T-helper 2 cell (primary cell): ENCODE results near the gene ST6GAL1.
"Not testable (repeated sequence)": the region's sequence is repeated elsewhere in the genome, so short reads cannot be mapped to it uniquely, and the experiment has no call there.

Source experiments
- DNase-seq, 5 experiments: peaks; one replicate each; pipeline versions ENCODE4 v3.0.0 to v3.0.0-alpha.2; 2012 to 2022

ST6GAL1 gene

DNA sequence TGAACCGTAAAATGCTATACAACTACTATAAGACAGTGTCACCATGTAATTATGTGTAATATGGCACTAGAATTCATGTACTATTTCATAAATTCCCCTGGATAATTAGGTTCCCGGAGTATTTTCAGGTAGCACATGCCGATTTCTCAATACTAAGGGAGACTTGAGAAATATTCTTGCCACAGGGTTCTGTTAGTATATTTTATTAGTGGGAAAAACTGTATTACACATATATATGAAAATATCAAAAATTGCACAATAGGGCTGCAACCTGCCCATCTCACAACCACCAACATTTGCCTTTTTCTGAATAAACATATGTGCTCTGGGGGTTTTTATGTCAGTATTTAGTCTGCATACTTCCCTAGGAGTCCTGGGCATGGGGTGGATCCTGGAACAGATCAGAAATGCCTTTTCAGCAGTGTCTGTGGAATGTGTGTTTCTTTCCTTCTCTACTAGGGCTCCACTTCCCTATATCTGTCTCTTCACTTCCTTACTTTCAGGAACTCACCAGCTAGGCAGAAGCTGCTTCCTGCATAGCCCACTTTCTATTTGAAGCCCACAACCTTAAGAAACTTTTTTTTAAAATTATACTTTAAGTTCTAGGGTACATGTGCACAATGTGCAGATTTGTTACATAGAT is 121.5 kb downstream of the ST6GAL1 start:
- DNase-seq = no peak

DNA sequence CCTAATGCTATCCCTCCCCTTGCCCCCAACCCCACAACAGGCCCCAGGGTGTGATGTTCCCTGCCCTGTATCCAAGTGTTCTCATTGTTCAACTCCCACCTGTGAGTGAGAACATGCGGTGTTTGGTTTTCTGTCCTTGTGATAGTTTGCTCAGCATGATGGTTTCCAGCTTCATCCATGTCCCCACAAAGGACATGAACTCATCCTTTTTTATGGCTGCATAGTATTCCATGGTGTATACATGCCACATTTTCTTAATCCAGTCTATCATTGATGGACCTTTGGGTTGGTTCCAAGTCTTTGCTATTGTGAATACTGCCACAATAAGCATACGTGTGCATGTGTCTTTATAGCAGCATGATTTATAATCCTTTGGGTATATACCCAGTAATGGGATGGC is 122.1 kb downstream of the ST6GAL1 start:
- DNase-seq = not testable (repeated sequence)

DNA sequence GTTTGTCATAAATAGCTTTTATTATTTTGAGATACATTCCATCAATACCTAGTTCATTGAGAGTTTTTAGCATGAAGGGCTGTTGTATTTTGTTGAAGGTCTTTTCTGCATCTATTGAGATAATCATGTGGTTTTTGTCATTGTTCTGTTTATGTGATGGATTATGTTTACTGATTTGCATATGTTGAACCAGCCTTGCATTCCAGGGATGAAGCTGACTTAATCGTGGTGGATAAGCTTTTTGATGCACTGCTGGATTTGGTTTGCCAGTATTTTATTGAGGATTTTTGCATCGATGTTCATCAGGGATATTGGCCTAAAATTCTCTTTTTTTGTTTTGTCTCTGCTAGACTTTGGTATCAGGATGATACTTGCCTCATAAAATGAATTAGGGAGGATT is 124.1 kb downstream of the ST6GAL1 start:
- not testable (repeated sequence) for DNase-seq

DNA sequence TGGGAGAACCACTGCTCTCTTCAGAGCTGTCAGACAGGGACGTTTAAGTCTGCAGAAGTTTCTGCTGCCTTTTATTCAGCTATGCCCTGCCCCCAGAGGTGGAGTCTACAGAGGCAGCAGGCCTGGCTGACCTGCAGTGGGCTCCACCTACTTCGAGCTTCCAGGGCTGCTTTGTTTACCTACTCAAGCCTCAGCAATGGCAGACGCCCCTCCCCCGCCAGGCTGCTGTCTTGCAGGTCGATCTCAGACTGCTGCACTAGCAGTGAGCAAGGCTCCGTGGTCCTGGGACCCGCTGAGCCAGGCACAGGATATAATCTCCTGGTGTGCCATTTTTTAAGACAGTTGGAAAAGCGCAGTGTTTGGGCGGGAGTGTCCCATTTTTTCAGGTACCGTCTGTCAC is 127.5 kb downstream of the ST6GAL1 start:
- not testable (repeated sequence) for DNase-seq

GRCh38 chr3:187061748-187062147 is 131.4 kb downstream of the ST6GAL1 start:
- DNase-seq = no peak

DNA sequence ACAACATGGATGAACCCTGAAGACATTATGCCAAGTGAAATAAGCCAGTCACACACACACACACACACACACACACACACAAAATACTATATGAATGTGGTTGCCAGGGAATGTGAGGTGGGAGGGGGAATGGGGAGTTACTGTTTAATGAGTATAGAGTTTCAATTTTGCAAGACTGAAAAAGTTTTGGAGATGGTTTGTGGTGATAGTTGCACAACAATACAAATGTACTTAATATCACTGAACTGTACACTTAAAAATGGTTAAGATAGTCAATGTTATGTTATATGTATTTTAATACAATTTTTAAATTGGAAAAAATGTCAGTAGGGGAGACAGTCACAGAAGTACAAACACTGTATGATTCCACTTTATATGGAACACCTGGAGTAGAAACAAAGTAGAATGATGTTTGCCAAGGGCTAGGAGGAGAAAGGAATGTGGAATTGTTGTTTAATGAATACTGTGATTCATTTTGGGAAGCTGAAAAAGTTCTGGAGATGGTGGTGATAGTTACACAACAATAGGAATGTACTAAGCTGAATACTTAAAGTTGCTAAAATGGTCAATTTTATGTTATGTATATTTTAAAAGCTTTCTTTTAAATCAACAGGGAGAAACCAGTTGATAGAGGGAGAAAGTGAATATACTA is 132.3 kb downstream of the ST6GAL1 start:
- peak in 1 of 5 experiments; percentile 59 for DNase-seq

GRCh38 chr3:187063286-187064121 is 133.2 kb downstream of the ST6GAL1 start:
- peak in 1 of 5 experiments; percentile 30 for DNase-seq

DNA sequence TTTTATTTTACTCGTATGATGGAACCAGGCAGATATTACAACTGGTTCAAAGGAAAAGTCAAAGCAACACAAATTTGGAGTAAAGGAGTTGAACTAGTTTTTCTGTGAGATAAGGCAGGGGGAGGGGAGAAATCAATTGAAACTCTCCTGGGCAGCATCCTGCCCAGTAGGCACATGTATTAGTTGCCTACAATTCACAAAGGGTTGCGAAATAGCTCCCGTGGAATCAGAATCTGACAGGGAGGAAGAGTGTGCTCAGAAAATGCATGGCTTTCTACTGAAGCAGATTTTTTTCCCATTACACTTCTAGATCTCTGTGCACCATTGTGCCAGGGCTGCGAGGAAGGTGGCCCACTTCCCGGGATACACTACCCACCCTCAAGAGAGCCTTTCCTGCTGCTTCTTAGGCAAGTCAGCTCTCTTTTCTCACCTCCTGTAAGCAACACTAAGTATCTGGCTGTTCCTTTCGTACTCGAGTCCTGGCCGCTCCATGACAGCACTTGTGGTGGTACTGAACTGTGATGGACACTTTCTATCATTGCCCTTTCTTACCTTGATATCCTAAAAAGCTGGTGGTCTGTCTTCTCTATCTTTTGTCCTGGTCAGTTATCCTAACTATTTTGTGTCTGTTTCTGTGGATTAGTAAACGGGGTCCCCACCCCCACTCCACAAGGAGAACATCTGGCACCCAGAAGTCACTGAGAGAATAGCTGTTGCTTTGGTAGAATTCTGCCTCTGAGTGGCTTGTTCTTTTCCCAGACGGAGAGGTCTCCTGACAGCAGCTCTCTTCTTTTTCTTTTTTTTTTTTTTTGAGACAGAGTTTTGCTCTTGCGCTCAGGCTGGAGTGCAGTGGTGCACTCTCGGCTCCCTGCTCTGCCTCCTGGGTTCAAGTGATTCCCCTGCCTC is 134.1 kb downstream of the ST6GAL1 start:
- no peak for DNase-seq

DNA sequence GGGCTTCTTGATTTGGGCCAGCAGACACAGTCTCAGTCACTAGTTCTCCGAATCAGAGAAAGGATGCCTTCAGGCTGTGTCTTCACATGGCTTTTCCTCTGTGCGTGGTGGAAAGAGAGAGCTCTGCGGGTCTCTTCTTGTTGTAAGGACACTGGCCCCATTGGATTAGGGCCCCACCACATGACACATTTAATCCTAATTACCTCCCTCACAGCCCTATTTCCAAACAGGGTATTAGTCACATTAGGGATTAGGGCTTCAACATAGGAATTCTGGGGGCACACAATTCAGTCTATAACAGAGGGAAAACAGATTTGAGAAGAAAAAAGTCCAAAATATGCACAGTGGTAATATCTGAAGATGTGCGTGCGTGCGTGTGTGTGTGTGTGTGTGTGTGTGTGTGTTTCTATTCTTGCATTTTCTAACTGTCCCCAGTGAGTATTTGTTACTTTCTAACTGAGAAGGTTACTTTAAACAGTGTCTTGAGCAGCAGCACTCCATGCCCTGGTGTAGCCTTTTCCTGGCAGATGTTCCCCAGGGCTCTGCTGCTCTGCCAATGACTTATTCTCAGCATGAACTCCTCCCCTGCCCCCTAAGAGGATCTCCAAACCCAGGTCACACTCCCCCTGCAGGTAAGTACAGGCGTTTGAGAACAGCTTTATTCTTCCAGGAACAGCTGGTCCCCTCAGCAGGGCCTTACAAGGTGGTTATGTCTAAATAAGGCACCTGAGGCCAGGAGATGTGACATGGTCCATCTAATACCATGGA is 136.1 kb downstream of the ST6GAL1 start:
- DNase-seq = peak in 3 of 5 experiments; percentile 28 to 63 (median 31)

DNA sequence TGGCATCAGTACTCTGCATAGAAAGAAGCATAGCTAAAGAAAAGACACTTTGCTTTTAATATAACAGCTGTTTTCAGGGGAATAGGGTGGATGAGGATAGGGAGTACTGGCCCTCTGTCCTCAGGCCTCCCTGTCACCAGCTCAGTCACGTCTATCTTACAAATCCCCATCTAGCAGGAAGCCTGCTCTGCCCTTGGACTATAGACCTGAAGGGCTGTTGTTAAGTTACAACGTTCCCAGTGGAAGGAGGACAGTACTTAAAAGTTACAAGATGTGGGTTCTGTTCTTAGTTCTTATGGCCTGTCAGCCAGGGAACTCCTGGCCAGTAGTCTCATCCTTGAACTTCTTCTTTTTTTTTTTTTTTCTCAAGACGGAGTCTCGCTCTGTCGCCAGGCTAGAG is 138.5 kb downstream of the ST6GAL1 start:
- no peak for DNase-seq

- no peak for DNase-seq
Measured at GRCh38 chr3:187069857-187070516, 139.7 kb downstream of the ST6GAL1 start.

DNA sequence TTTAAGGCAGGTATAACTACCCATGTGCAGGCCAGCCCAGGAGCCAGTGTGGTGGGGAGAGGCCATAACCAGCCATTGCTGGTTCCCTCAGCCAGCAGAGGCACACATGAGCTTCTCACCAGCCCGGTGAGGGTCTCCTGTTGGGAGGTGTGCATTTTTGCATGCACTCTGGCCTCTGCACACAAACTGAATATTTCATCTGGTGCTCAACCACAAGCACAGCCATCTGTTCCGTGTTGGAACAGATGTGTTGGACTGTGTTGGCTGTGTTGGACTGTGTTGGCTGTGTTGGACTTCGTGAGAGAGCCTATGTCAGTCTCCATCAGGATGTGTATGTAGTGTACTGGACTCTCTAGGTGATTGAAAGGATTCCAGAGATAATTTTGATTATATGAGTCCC is 141.8 kb downstream of the ST6GAL1 start:
- no peak for DNase-seq

GRCh38 chr3:187072511-187072910 is 142.2 kb downstream of the ST6GAL1 start:
- no peak for DNase-seq

DNA sequence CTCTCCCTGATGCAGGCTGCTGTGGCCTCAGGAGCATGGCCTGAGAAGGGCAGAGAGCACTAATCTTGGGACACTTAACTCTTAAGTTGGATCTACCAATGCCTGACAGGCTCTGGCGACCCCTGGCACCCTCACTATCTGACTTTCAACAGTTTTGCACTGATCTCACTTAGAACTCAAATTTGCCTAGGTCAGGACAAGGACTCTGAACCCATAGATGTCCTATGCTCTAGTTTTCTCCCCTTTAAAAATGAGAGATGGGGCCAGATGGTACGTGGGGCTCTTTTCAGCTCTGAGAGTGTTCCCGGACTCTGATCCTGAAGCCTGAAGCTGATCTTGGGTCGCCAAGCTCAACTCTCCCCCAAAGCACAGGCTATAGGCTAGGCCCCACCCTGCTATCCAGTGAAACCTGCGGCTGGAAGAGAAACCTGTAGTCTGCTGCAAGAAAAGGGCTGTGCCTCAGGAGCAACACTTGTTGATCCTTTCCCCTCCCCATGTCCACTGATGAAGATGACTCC is 143.3 kb downstream of the ST6GAL1 start:
- no peak for DNase-seq

DNA sequence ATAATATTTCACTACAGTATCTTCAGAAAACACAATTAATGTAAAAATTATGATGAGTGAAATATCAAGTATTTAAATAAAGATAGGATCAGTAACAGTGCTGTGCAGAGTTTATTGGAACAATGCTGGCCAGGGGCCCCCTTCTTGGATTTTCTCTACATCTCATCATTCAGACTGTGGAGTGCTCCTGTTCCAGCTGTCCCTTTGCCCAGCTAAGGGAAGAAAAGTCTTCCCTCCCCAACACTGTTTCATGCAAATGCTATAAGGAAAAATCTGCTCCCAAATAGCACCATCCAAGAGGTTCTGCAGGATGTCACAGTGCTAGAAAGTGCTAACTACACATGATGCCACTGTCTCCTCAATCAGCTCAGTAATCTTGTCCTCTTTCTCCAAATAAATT is 144.5 kb downstream of the ST6GAL1 start:
- DNase-seq = no peak

- no peak for DNase-seq
Measured at GRCh38 chr3:187076297-187076696, 146.0 kb downstream of the ST6GAL1 start.

DNA sequence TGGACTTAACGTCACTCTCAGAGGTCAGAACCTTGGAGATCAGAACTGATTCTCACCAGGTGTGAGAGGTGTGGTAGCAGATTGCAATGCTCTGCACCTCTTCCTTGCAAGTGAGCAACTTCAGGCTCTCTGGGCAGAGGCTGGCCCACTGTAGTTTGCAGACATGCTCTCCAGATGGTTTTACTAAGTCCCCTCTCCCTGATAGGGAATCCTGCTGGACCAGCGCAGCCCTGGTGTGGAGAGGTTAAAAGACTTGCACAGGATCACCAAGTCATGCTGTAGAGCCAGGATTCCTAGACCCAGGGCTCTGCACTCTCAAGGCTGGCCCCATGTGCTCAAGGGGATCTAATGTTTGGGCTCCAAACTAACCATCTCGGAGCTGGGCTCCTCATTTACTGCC is 146.8 kb downstream of the ST6GAL1 start:
- no peak for DNase-seq

DNA sequence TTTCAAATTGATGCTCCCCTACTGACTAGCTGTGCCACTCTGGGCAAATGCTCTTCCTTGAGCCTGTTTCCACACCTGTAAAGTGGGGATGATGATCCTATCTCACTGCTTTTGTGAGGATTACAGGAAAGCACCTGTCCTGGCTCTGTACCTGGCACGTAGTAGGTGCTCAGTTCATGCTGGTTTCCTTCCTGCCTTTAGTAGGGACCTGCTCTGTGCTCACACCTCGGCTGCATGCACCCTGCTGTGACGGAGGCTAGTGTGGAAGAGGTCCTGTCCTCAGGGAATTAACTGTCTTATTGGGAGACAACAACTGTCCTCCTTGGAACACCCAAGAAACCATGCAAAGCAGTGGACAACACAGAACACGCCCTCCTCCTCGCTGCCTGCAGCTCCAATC is 147.2 kb downstream of the ST6GAL1 start:
- no peak for DNase-seq

GRCh38 chr3:187079090-187080022 is 149.0 kb downstream of the ST6GAL1 start:
- no peak for DNase-seq
